RPMI8226 (cell line): ENCODE results near the gene TENM3.
A peak's percentile ranks its signal among the peaks of the same experiment; 100 is the strongest.
"Not testable (repeated sequence)": the region's sequence is repeated elsewhere in the genome, so short reads cannot be mapped to it uniquely, and the experiment has no call there.

Experiments
- DNase-seq: peaks from one replicate; pipeline ENCODE4 v3.0.0-alpha.2; 2015

TENM3 gene

GRCh38 chr4:182802621-182803020 is 559.4 kb downstream of the TENM3 start:
- no peak for DNase-seq

- no peak for DNase-seq
These were observed 560.0 kb downstream of the TENM3 start for GRCh38 chr4:182803235-182803634.

GRCh38 chr4:182804131-182804530 is 560.9 kb downstream of the TENM3 start:
- DNase-seq = no peak

- DNase-seq = no peak
These were observed 562.1 kb downstream of the TENM3 start for GRCh38 chr4:182805321-182805720.

GRCh38 chr4:182805750-182806149 is 562.5 kb downstream of the TENM3 start:
- DNase-seq = no peak

GRCh38 chr4:182806259-182807252 is 563.4 kb downstream of the TENM3 start:
- peak; percentile 66 for DNase-seq

- DNase-seq = no peak
These were observed 564.1 kb downstream of the TENM3 start for GRCh38 chr4:182807346-182807745.

GRCh38 chr4:182807767-182808548 is 564.8 kb downstream of the TENM3 start:
- DNase-seq = no peak

GRCh38 chr4:182808673-182809416 is 565.6 kb downstream of the TENM3 start:
- peak; percentile 37 for DNase-seq

GRCh38 chr4:182809417-182810102 is 566.4 kb downstream of the TENM3 start:
- DNase-seq = no peak

- DNase-seq = no peak
These were observed 567.0 kb downstream of the TENM3 start for GRCh38 chr4:182810103-182810615.

- DNase-seq = no peak
These were observed 569.7 kb downstream of the TENM3 start for GRCh38 chr4:182812916-182813315.

- not testable (repeated sequence) for DNase-seq
These were observed 570.9 kb downstream of the TENM3 start for GRCh38 chr4:182814065-182814464.

GRCh38 chr4:182818926-182819730 is 575.9 kb downstream of the TENM3 start:
- DNase-seq = no peak

- DNase-seq = no peak
These were observed 576.5 kb downstream of the TENM3 start for GRCh38 chr4:182819751-182820150.

GRCh38 chr4:182822554-182822953 is 579.4 kb downstream of the TENM3 start:
- no peak for DNase-seq

GRCh38 chr4:182823576-182823975 is 580.4 kb downstream of the TENM3 start:
- peak; percentile 5 for DNase-seq

GRCh38 chr4:182825003-182825402 is 581.8 kb downstream of the TENM3 start:
- no peak for DNase-seq

GRCh38 chr4:182825786-182826185 is 582.6 kb downstream of the TENM3 start:
- DNase-seq = no peak

- DNase-seq = no peak
These were observed 583.2 kb downstream of the TENM3 start for GRCh38 chr4:182826391-182826790.

- no peak for DNase-seq
These were observed 584.0 kb downstream of the TENM3 start for GRCh38 chr4:182827166-182827565.
